Upper lobe of right lung (tissue), 1 donor: Measurements from ENCODE around the gene CYTH2. TPM values are rescaled to one million over a fixed set of nuclear protein-coding genes. Genes with fewer than 3 reads are reported as not detected.

Experiments used
- ATAC-seq: fragments of 200-7000 bp; cut with Tn5 transposase; one replicate; pipeline ENCODE4 v1.9.1; 2020; ENCODE audit warnings: mild to moderate bottlenecking, moderate library complexity
- DNase-seq: peaks from one replicate; pipeline ENCODE4 v3.0.0-alpha.2; 2020
- H3K27ac ChIP-seq: fragments of 200-600 bp; one replicate; pipeline ENCODE4 v1.8.0; 2022
- H3K27me3 ChIP-seq: fragments of 200-600 bp; one replicate; pipeline ENCODE4 v1.8.0; 2022; ENCODE audit warnings: mild to moderate bottlenecking
- H3K36me3 ChIP-seq: fragments of 200-600 bp; one replicate; pipeline ENCODE4 v1.8.0; 2022
- H3K4me1 ChIP-seq: fragments of 200-600 bp; one replicate; pipeline ENCODE4 v1.8.0; 2022
- H3K4me3 ChIP-seq: fragments of 200-600 bp; one replicate; pipeline ENCODE4 v1.8.0; 2022; ENCODE audit warnings: mild to moderate bottlenecking
- H3K9me3 ChIP-seq: fragments of 200-600 bp; one replicate; pipeline ENCODE4 v1.8.0; 2022
- CTCF ChIP-seq: fragments of 200-600 bp; IDR thresholded peaks from one replicate; pipeline ENCODE4 v1.8.0; 2022; ENCODE audit warnings: antibody characterized with exemption
- intact Hi-C: fragments of 100-400 bp; cut with DNase I; formaldehyde crosslinking; loops from one replicate; pipeline ENCODE4 v1.11.0; 2022
- total RNA-seq: library from RNA; stranded (reverse); fragmentation: NEBNext Ultra II Directional; extraction: Animal tissue kit (Norgen Biotek cat#: 25700); gene quantifications from one replicate; pipeline ENCODE4 v1.2.1, GENCODE V29; 2021
- donor health status: DM: no; HTN: yes; CAD: no; lungs with severe emphysema.

The CYTH2 gene
- total RNA-seq, 1 donor from 2014 or later, result 60.7 TPM

- no peak for DNase-seq
These were observed 39.7 kb downstream of the CYTH2 start for GRCh38 chr19:48508729-48509411.

DNA sequence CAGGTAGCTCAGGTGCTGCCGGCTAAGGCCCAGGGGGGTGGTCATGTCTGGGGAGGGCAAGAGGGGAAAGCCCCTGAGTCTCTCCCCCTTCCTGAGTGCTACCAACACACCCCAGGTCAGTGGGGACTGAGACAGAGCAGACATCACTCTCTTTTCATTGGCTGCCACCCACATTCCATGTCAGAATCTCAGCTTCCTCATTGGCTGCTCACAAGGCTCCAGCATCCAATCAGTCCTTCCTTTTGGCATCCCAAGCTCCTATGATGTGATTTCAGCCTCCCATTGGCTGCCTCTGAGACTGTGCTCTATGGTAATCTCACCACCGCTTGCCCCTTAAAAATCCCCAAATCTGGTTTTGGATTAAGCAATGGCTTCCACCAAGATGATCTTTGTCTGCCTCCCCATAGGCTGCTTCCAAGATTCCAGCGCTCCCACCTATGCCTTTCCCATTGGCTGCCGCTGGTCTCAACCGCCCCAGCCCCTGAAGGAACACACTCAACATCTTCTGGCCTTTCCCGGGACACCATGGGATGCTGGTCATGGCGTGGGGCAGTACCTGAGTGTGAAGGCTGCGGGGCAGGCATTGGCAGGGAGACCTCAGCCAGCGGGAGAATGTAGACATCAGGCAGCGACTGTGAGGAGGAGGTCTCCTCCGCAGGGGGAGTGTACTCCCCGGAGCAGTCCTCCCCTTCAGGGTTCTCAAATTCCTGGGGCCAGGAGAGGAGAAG lies 40.5 kb downstream of the CYTH2 start:
- no peak for TF ChIP-seq CTCF
- Histone ChIP-seq H3K4me1 (peaks cover 12% of the 10 kb centered on the region), H3K4me3 (no peak overlapping the region), H3K36me3 (no peaks in the 10 kb centered on the region), H3K9me3 (no peaks in the 10 kb centered on the region), H3K27me3 (peaks cover 30% of the 10 kb centered on the region), H3K27ac (no peak overlapping the region)
- intact Hi-C loops, result no loop called here
- ATAC-seq, result no peak
- no peak for DNase-seq

More at GRCh38 chr19:48508729-48509411, 39.7 kb downstream of the CYTH2 start:
- Histone ChIP-seq H3K36me3 (no peaks in the 10 kb centered on the region), H3K4me1 (peaks cover 10% of the 10 kb centered on the region), H3K4me3 (no peak overlapping the region), H3K9me3 (no peaks in the 10 kb centered on the region), H3K27ac (no peak overlapping the region), H3K27me3 (peaks cover 30% of the 10 kb centered on the region)
- intact Hi-C loops, result no loop called here
- TF ChIP-seq CTCF, result no peak
- no peak for ATAC-seq

GRCh38 chr19:48510421-48511268 lies 41.5 kb downstream of the CYTH2 start:
- ATAC-seq, result peak; percentile 70
- peaks cover 12% of the 10 kb centered on the region for H3K4me1 ChIP-seq
- intact Hi-C loops, result no loop called here
- H3K27ac ChIP-seq, result no peak overlapping the region
- H3K4me3 ChIP-seq, result peak overlapping the region; percentile 28
- no peak for TF ChIP-seq CTCF
- peak; percentile 75 for DNase-seq
- H3K27me3 ChIP-seq, result peaks cover 30% of the 10 kb centered on the region
- no peaks in the 10 kb centered on the region for H3K9me3 ChIP-seq
- no peaks in the 10 kb centered on the region for H3K36me3 ChIP-seq

DNA sequence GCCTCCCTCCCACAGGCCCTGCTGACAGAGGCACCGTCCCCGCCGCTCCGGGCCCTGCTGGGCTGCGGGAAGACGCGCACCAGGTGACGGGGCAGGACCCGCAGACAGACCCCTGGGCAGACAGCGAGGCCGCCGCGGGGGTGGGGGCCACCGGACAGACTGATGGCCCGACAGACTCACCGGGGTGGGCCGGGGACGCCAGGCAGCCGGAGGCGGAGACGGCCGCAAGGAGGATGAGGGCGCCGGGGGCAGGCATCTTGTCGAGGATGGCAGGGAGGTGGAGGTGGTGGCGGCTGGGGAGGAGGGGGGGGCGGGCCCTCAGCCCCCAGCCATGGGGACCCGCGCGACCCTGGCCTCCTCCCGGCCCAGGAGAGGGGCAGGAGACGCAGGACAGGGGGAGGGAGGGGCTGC lies 42.2 kb downstream of the CYTH2 start:
- no peak overlapping the region for H3K27ac ChIP-seq
- peak overlapping the region; percentile 28 for H3K4me3 ChIP-seq
- H3K27me3 ChIP-seq, result peaks cover 30% of the 10 kb centered on the region
- no peaks in the 10 kb centered on the region for H3K9me3 ChIP-seq
- ATAC-seq (no peak), DNase-seq (no peak)
- peaks cover 12% of the 10 kb centered on the region for H3K4me1 ChIP-seq
- intact Hi-C loops, result no loop called here
- no peak for TF ChIP-seq CTCF
- no peaks in the 10 kb centered on the region for H3K36me3 ChIP-seq

- ATAC-seq, result no peak
- peak within 1 kb of the TSS; percentile 28 for H3K4me3 ChIP-seq
These were observed 42.8 kb downstream of the CYTH2 start, which contains the start of gene LMTK3 for GRCh38 chr19:48511800-48512503. Gene LMTK3 (minus strand): TSS chr19:48511835. CDS start chr19:48511576, 259 bp downstream.

More at GRCh38 chr19:48511800-48512503, 42.8 kb downstream of the CYTH2 start, which contains the start of gene LMTK3:
- Histone ChIP-seq H3K27ac (no peak within 1 kb of the TSS), H3K36me3 (no peaks in the 10 kb centered on the region), H3K4me1 (peaks cover 12% of the 10 kb centered on the region), H3K27me3 (peaks cover 30% of the 10 kb centered on the region), H3K9me3 (no peaks in the 10 kb centered on the region)
- DNase-seq, result no peak
- TF ChIP-seq CTCF, result no peak
- intact Hi-C loops, result no loop called here
